HG03558 (cell line): ENCODE results near the gene MN1.

Experiments
- ATAC-seq: cut with Tn5 transposase; IDR thresholded peaks from one replicate; pipeline ENCODE4 v1.9.1; 2021; ENCODE audit warnings: moderate number of reproducible peaks; ENCODE audit not compliant: unreplicated experiment; ENCODE audit errors: extremely low read depth

Gene MN1

DNA sequence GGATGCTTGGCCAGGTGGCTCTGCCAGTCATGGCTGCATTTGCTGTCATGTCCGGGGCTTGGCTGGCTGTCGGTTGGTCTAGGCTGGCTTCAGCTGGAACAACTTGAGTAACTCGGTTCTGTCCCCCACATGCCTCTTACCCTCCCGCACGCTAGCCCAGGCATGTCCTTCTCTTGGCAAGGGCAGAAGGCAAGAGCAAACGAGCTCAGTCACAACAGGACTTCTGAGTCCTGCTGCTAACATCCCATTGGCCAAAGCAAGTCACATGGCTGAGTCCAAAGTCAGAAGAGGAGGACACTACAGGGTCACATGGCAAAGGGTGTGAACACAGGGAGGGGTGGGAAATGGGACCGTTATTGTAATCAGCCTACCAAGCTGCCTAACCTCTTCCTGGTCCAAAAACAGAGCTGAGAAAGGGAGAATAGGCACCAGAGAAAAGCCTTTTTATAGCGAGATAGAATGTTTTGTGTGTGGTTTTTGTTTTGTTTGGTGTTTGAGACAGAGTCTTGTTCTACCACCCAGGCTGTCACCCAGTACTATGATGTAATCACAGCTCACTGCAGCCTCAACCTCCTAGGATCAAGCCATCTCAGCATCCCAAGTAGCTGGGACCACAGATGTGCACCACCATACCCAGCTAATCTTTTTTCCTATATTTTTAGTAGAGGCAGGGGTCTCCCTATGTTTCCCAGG, 81.9 kb downstream of the MN1 start:
- no peak for ATAC-seq

DNA sequence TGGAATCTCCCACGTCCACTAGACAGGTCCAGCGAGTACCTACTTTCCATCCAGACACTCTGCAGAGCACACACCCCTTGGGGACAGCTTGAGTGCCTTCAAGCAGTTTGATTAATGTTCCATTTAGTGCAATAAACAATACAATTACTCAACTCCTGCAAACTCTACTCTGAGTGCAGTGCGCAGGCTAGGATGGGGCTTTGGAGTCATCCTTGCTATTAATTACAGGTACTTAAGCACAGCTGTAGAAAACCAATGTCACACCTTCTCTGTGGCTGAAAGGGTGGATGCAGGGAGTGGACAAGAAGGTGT, 82.6 kb downstream of the MN1 start:
- no peak for ATAC-seq

DNA sequence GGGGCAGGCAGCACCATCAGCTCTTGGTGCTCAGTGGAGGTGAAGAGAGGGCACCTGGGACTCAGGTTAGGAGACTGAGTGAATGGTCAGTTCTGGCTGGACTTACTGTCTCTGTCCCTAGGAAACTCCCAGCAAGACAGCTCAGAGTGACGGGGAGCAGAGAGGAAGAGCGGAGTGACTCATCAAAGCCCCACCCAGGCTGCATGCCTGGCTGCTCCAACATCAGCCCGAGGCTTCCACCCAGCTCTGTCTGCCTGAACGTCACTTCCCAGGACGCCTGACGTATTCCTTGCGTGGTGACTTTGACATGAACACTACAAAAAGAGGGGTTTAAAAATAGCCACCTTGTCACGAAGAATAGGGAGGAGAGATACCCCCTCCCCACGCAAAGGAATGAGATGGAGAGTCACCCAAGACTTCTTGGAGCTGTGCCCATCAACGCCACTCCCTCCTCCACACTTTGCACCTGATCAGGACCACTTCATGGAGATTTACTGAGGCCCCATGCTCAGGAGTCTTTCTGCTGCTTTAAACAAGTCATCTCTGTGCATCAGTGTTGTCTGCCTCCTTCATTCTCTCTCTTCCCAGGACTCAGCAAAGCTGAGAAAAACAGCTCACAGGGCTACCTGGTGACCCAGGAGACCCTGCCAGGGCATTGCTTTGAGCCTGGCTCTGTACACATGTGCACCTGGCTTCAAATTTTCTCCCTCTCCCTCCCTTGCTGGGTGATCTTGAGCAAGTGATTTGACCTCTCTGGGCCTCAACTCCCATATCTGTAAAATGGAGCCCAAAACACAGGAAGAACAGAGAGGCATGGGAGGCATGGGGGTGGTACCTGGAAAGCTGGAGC, 83.1 kb downstream of the MN1 start:
- ATAC-seq, result no peak

DNA sequence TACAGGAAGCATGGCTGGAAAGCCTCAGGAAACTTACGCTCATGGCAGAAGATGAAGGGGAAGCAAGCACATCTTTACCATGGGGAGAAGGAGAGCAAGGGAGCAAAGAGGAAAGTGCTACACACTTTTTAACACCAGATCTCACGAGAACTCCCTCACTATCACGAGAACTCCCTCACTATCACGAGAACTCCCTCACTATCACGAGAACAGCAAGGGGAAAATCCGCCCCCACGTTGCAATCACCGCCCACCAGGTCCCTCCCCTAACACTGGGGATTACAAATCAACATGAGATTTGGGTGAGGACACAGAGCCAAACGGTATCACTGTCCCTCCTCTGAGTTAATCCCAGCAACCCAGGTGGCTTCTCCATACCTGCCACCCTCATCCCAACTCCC, 84.5 kb downstream of the MN1 start:
- no peak for ATAC-seq

DNA sequence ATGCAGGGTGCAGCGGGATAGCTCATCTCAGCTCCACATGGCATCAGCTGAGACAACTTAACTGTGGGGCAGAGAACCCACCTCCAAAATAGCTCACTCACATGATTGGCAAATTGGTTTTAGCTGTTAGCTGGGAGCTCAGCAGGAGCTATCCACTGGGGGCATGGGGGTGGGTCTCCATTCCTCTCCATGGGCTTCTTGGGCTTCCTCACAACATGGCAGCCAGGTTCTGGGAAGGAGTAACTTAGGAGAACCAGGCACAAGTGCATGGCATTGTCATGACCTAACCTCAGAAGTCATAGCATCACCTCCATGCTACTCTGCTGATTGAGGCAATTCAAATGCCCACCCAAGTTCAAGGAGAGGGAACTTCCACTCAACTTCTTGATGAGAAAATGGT, 85.5 kb downstream of the MN1 start:
- no peak for ATAC-seq

DNA sequence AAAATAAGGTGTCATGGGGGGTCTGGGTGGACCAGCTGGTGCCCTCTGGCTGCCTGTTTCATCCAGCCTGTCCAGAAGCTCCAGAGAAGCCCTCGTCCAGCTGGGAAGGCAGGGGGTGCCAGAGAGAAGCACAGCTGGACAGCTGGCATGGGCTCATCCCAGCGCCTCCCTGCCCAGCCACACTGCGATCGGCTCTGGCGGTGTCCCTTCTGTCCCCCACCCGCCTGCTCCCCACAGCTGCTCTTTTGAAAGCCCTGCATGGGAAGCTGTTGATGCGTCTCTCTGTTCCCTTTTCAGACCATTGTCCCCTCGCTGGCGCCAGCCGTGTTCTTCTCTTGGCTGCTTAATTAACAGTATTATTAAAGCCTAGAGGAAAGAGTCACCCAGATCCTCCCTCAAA, 86.5 kb downstream of the MN1 start:
- no peak for ATAC-seq

DNA sequence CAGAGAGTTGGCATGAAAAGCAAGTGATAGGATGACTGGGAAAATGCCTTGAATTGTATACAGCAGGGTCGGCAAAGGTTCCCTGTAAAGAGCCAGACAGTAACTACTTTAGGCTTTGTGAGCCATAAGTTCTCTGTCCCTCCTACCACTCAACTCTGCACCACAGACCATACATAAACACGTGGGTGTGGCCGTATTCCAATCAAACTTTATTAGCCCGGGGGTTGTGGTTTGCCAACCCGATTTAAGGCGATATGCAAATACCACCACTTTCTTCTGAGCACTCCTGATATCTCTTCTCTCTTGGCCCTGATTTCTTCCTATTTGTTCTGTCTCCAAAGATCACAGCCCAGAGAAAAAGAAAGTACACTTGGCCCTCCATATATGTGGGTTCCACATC, 87.5 kb downstream of the MN1 start:
- ATAC-seq, result no peak

DNA sequence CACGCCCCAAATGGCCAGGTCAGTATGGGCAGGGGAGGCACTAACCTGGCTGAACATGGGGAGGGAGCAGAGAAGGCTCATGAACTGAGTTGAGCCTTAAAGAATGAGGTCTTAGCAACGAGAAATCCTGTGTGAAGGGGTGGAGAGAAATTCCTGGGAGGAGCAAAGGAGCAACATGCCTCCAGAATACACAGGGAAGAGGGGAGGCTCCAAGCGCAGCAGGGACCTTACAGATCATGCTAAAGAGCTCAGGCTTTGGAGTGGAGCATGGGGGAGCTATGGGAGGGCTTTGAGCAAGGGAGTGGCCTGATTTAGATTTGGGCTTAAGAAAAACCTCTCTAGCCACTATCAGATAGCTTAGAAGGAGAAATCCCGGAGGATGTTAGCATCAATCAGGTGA, 88.1 kb downstream of the MN1 start:
- ATAC-seq, result no peak

DNA sequence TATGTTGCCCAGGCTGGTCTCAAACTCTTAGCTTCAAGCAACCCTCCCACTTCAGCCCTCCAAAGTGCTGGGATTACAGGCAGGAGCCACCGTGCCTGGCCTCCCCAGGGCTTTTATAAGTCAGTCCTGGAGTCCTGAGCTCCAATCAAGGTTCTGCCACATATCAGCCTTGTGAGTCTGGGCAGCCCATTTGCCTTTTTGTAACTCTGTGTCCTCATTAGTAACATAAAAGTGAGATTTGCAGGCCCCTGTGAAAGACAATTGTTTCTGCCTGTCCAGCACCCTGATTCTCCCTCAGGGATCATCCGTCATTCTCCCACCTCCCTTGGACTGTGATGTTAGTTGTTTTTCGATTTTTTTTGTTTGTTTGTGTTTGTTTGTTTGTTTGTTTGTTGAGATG, 89.8 kb downstream of the MN1 start:
- no peak for ATAC-seq

DNA sequence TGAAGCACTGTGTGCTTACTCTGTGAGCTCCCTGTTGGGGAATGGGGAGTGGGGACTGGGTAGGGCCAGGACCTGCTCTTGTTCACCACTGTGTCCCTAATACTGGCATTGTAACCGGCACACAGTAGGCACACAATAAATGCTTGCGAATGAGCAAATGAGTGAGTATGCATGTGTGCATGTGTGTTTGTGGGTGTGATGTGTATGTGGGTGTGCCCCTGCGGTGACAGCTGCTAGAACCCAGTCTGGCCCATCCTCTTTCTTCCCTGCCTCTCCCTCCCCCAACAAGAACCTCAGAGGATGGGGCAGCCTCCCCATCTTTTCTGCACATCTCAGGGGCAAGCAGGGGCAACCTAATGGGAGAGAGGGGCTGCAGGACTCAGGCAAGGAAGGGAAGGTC, 90.5 kb downstream of the MN1 start:
- ATAC-seq, result no peak

DNA sequence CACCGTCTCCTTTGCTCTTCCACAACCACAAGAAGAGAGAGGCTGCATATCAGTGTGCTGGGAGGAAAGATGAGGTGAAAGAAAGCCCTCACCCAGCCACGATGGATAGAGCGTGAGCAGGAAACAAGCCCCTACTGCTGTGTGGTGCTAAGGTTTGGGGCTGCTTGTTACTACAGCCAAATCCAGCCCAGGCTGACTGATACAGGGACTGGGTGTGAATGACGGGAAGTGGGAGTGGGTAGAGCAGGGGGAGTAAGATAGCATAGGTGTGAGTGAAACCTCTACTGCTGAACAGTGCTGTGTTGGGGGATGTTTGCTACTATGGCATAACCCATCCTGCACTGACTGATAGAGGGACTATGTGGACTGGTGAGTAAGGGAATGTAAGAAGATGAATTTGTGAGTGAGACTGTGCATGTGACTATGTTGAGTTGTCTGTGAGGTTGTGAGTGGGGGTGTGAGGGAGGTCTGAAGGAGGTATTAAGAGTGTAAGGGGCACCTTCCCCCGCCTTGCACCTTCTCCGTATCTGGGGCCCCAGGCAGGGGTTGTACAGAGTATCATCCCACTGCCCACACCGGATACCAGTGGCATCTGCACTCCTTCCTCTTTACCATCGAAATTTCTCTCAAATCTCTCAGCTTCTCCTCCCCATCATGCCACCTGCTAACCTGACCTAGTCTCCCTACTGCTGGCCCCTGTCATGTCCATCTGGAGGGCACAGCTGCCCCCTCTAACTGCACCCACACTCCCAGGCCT, 91.5 kb downstream of the MN1 start:
- ATAC-seq, result no peak

DNA sequence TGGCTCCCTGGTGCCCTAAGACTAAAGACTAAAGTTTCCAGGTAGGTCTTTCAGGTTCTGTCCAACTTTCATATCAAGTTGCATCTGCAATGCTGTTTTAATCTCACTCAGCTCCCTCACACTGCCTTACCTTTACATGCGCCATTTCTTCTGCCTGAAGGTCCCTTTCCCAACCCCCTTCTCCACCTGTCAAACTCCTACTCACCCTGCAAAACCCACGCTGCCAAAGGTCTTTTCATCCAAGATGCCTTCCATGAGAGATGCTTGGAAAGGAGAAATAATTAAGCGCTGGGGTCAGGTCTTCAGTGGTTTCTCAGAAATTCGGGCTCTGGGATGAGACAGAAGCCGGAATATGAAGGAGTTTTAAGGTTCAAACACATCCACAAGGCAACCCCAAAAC, 95.1 kb downstream of the MN1 start:
- ATAC-seq, result no peak

DNA sequence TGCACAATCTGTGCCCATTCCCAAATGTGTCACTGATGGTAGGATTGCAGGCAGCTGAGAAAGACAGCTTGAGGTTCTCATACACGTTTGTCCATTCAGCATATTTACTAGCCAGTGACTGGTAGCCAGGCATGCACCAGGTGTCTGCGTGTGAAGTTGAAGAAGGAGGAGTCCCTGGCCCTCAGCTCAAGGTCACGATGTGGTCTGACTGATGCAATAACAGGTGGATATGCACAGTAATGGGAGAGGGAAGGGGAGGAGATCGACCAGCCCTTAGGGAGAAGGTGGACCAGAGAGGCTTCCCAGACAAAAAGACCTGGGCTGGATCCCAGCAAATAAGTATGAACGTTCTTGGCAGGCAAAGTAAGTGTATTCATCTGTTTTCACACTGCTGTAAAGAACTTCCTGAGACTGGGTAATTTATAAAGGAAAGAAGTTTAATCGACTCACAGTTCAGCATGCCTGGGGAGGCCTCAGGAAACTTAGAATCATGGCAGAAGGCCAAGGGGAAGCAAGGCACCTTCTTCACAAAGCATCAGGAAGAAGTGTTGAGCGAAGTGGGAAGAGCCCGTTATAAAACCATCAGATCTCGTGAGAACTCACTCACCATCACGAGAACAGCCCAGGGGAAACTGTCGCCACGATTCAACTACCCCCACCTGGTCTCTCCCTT, 96.0 kb downstream of the MN1 start:
- ATAC-seq, result no peak

DNA sequence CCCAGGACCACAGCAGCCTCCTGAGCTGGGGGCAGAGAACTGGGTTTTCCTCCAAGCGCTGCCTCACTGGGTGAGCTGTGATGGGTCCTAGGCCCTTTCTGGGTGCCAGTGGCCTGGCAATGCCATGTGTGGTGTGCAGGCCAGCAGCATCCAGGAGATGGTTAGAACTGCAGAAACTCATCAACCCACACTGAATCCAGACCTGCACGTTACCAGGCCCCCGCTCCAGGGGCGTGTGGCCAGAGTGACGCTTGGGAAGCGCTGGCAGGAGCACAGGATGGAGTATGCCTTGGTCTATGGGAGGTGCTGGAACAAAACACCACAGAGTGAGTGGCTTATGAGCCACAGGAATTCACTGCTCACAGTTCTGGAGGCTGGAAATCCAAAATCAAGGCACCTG, 97.0 kb downstream of the MN1 start:
- no peak for ATAC-seq

DNA sequence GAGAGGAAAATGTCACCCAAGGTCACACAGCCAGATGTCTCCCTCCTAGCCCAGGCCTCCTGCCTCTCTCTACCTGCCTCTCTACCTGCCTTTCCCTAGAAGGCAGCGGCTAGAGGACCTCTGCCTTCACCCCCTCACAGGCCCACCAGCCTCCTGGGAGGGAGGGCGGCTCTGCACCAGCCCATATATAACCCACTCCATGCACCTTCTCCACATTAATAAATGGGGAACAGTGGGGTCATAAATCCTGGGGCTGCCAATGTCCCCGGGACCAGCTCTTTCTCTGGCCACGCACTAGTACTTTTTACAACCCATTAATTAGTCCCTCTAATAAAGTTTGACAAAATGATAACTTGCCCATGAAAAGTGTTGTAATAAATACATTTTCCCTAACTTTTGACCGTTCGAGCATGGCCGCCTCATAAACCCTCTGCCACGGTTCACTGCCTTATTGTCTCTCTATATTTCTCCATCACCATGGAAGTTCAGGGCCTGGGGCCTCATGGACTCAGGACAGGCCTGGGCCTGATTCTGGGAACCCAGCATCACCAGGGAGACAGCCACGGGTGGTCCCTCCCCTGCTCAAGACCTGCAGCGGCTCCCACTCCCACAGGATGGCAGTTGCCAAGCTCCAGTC, 102.1 kb downstream of the MN1 start:
- no peak for ATAC-seq

DNA sequence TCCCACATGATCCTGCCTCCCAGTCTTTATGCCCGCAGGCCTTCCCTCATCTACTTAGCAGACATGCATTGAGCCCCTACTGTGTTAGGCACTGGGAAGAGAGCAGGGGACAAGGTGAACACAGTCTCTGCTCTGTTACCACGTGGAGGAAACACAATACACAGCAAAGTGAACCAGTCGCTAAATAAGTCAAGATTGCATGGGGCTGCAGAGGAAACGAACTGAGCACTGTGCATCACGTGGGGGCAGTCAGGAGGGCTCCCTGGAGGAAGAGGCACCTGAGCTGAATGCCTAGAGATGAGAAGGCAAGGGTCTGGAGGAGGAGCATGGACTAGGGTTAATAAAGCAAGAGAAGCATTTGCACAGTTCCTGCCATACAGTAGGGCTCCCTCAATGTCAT, 102.7 kb downstream of the MN1 start:
- ATAC-seq, result no peak
